ENCODE data around the gene TTC7B.

The TTC7B gene

GRCh38 chr14:90511795-90512328 lies 304.4 kb downstream of the TTC7B start:
- H3K4me1 ChIP-seq (ENCODE audit: control insufficient read depth in 5 of 5, insufficient read depth in 5 of 5, low read length in 5 of 5) = peaks cover 0 to 9% (median 0%) of the 10 kb centered on the region in 5 donors
- no peaks in the 10 kb centered on the region for H3K36me3 ChIP-seq (ENCODE audit: control insufficient read depth in 5 of 5, insufficient read depth in 5 of 5, low read length in 5 of 5)
- H3K9ac ChIP-seq (ENCODE audit: low read length in 5 of 5) = no peak overlapping the region
- no peak overlapping the region for H3K4me3 ChIP-seq (ENCODE audit: low read depth in 1 of 5, low read length in 5 of 5)
- no peak overlapping the region for H3K27ac ChIP-seq (ENCODE audit: low read depth, low read length)
- peaks cover 0 to 15% (median 2%) of the 10 kb centered on the region in 5 donors for H3K27me3 ChIP-seq (ENCODE audit: control insufficient read depth in 5 of 5, insufficient read depth in 4 of 5, low read length in 5 of 5)
- no peaks in the 10 kb centered on the region for H3K9me3 ChIP-seq (ENCODE audit: control insufficient read depth in 5 of 5, low read length in 5 of 5)

- Histone ChIP-seq H3K36me3 (ENCODE audit: control insufficient read depth in 5 of 5, insufficient read depth in 5 of 5, low read length in 5 of 5) (no peaks in the 10 kb centered on the region), H3K9me3 (ENCODE audit: control insufficient read depth in 5 of 5, low read length in 5 of 5) (no peaks in the 10 kb centered on the region), H3K27me3 (ENCODE audit: control insufficient read depth in 5 of 5, insufficient read depth in 4 of 5, low read length in 5 of 5) (peaks cover 0 to 15% (median 2%) of the 10 kb centered on the region in 5 donors), H3K4me1 (ENCODE audit: control insufficient read depth in 5 of 5, insufficient read depth in 5 of 5, low read length in 5 of 5) (peaks cover 0 to 9% (median 0%) of the 10 kb centered on the region in 5 donors), H3K4me3 (ENCODE audit: low read depth in 1 of 5, low read length in 5 of 5) (no peak overlapping the region), H3K27ac (ENCODE audit: low read depth, low read length) (no peak overlapping the region), H3K9ac (ENCODE audit: low read length in 5 of 5) (no peak overlapping the region)
Measured at GRCh38 chr14:90511252-90511651, 305.0 kb downstream of the TTC7B start.

- Histone ChIP-seq H3K27ac (ENCODE audit: low read depth, low read length) (no peak overlapping the region), H3K9ac (ENCODE audit: low read length in 5 of 5) (no peak overlapping the region), H3K9me3 (ENCODE audit: control insufficient read depth in 5 of 5, low read length in 5 of 5) (no peaks in the 10 kb centered on the region), H3K27me3 (ENCODE audit: control insufficient read depth in 5 of 5, insufficient read depth in 4 of 5, low read length in 5 of 5) (peaks cover 0 to 15% (median 2%) of the 10 kb centered on the region in 5 donors), H3K36me3 (ENCODE audit: control insufficient read depth in 5 of 5, insufficient read depth in 5 of 5, low read length in 5 of 5) (no peaks in the 10 kb centered on the region), H3K4me1 (ENCODE audit: control insufficient read depth in 5 of 5, insufficient read depth in 5 of 5, low read length in 5 of 5) (peaks cover 0 to 9% (median 0%) of the 10 kb centered on the region in 5 donors), H3K4me3 (ENCODE audit: low read depth in 1 of 5, low read length in 5 of 5) (no peak overlapping the region)
Measured at GRCh38 chr14:90510159-90510558, 306.1 kb downstream of the TTC7B start.

- H3K9ac ChIP-seq (ENCODE audit: low read length in 5 of 5) = no peak overlapping the region
- peaks cover 0 to 9% (median 0%) of the 10 kb centered on the region in 5 donors for H3K4me1 ChIP-seq (ENCODE audit: control insufficient read depth in 5 of 5, insufficient read depth in 5 of 5, low read length in 5 of 5)
- peaks cover 0 to 15% (median 2%) of the 10 kb centered on the region in 5 donors for H3K27me3 ChIP-seq (ENCODE audit: control insufficient read depth in 5 of 5, insufficient read depth in 4 of 5, low read length in 5 of 5)
- no peaks in the 10 kb centered on the region for H3K36me3 ChIP-seq (ENCODE audit: control insufficient read depth in 5 of 5, insufficient read depth in 5 of 5, low read length in 5 of 5)
- H3K9me3 ChIP-seq (ENCODE audit: control insufficient read depth in 5 of 5, low read length in 5 of 5) = no peaks in the 10 kb centered on the region
- H3K4me3 ChIP-seq (ENCODE audit: low read depth in 1 of 5, low read length in 5 of 5) = no peak overlapping the region
- no peak overlapping the region for H3K27ac ChIP-seq (ENCODE audit: low read depth, low read length)
Measured at GRCh38 chr14:90509403-90509802, 306.8 kb downstream of the TTC7B start.

- Histone ChIP-seq H3K27ac (ENCODE audit: low read depth, low read length) (no peak overlapping the region), H3K9me3 (ENCODE audit: control insufficient read depth in 5 of 5, low read length in 5 of 5) (no peaks in the 10 kb centered on the region), H3K4me3 (ENCODE audit: low read depth in 1 of 5, low read length in 5 of 5) (no peak overlapping the region), H3K4me1 (ENCODE audit: control insufficient read depth in 5 of 5, insufficient read depth in 5 of 5, low read length in 5 of 5) (peaks cover 0 to 9% (median 0%) of the 10 kb centered on the region in 5 donors), H3K27me3 (ENCODE audit: control insufficient read depth in 5 of 5, insufficient read depth in 4 of 5, low read length in 5 of 5) (peaks cover 0 to 15% (median 2%) of the 10 kb centered on the region in 5 donors), H3K36me3 (ENCODE audit: control insufficient read depth in 5 of 5, insufficient read depth in 5 of 5, low read length in 5 of 5) (no peaks in the 10 kb centered on the region), H3K9ac (ENCODE audit: low read length in 5 of 5) (no peak overlapping the region)
Measured at GRCh38 chr14:90508536-90509254, 307.5 kb downstream of the TTC7B start.

GRCh38 chr14:90508036-90508435 lies 308.2 kb downstream of the TTC7B start:
- no peak overlapping the region for H3K9ac ChIP-seq (ENCODE audit: low read length in 5 of 5)
- no peaks in the 10 kb centered on the region for H3K9me3 ChIP-seq (ENCODE audit: control insufficient read depth in 5 of 5, low read length in 5 of 5)
- no peak overlapping the region for H3K4me3 ChIP-seq (ENCODE audit: low read depth in 1 of 5, low read length in 5 of 5)
- no peak overlapping the region for H3K27ac ChIP-seq (ENCODE audit: low read depth, low read length)
- no peaks in the 10 kb centered on the region for H3K36me3 ChIP-seq (ENCODE audit: control insufficient read depth in 5 of 5, insufficient read depth in 5 of 5, low read length in 5 of 5)
- H3K27me3 ChIP-seq (ENCODE audit: control insufficient read depth in 5 of 5, insufficient read depth in 4 of 5, low read length in 5 of 5) = peaks cover 0 to 15% (median 2%) of the 10 kb centered on the region in 5 donors
- peaks cover 0 to 9% (median 0%) of the 10 kb centered on the region in 5 donors for H3K4me1 ChIP-seq (ENCODE audit: control insufficient read depth in 5 of 5, insufficient read depth in 5 of 5, low read length in 5 of 5)

- Histone ChIP-seq H3K27ac (ENCODE audit: low read depth, low read length) (no peak overlapping the region), H3K27me3 (ENCODE audit: control insufficient read depth in 5 of 5, insufficient read depth in 4 of 5, low read length in 5 of 5) (peaks cover 0 to 15% (median 2%) of the 10 kb centered on the region in 5 donors), H3K9ac (ENCODE audit: low read length in 5 of 5) (no peak overlapping the region), H3K4me1 (ENCODE audit: control insufficient read depth in 5 of 5, insufficient read depth in 5 of 5, low read length in 5 of 5) (peaks cover 0 to 9% (median 0%) of the 10 kb centered on the region in 5 donors), H3K36me3 (ENCODE audit: control insufficient read depth in 5 of 5, insufficient read depth in 5 of 5, low read length in 5 of 5) (no peaks in the 10 kb centered on the region), H3K9me3 (ENCODE audit: control insufficient read depth in 5 of 5, low read length in 5 of 5) (no peaks in the 10 kb centered on the region), H3K4me3 (ENCODE audit: low read depth in 1 of 5, low read length in 5 of 5) (no peak overlapping the region)
Measured at GRCh38 chr14:90507428-90507827, 308.8 kb downstream of the TTC7B start.

GRCh38 chr14:90506748-90507147 lies 309.5 kb downstream of the TTC7B start:
- H3K27ac ChIP-seq (ENCODE audit: low read depth, low read length) = no peak overlapping the region
- H3K4me3 ChIP-seq (ENCODE audit: low read depth in 1 of 5, low read length in 5 of 5) = no peak overlapping the region
- H3K4me1 ChIP-seq (ENCODE audit: control insufficient read depth in 5 of 5, insufficient read depth in 5 of 5, low read length in 5 of 5) = peaks cover 0 to 9% (median 0%) of the 10 kb centered on the region in 5 donors
- H3K9me3 ChIP-seq (ENCODE audit: control insufficient read depth in 5 of 5, low read length in 5 of 5) = no peaks in the 10 kb centered on the region
- peaks cover 0 to 18% (median under 1%) of the 10 kb centered on the region in 5 donors for H3K27me3 ChIP-seq (ENCODE audit: control insufficient read depth in 5 of 5, insufficient read depth in 4 of 5, low read length in 5 of 5)
- H3K36me3 ChIP-seq (ENCODE audit: control insufficient read depth in 5 of 5, insufficient read depth in 5 of 5, low read length in 5 of 5) = no peaks in the 10 kb centered on the region
- H3K9ac ChIP-seq (ENCODE audit: low read length in 5 of 5) = no peak overlapping the region

GRCh38 chr14:90505531-90505930 lies 310.7 kb downstream of the TTC7B start:
- H3K27ac ChIP-seq (ENCODE audit: low read depth, low read length) = no peak overlapping the region
- no peak overlapping the region for H3K4me3 ChIP-seq (ENCODE audit: low read depth in 1 of 5, low read length in 5 of 5)
- H3K36me3 ChIP-seq (ENCODE audit: control insufficient read depth in 5 of 5, insufficient read depth in 5 of 5, low read length in 5 of 5) = no peaks in the 10 kb centered on the region
- H3K4me1 ChIP-seq (ENCODE audit: control insufficient read depth in 5 of 5, insufficient read depth in 5 of 5, low read length in 5 of 5) = peaks cover 0 to 16% (median 6%) of the 10 kb centered on the region in 5 donors
- H3K9me3 ChIP-seq (ENCODE audit: control insufficient read depth in 5 of 5, low read length in 5 of 5) = no peaks in the 10 kb centered on the region
- H3K9ac ChIP-seq (ENCODE audit: low read length in 5 of 5) = no peak overlapping the region
- H3K27me3 ChIP-seq (ENCODE audit: control insufficient read depth in 5 of 5, insufficient read depth in 4 of 5, low read length in 5 of 5) = peaks cover 0 to 19% (median 0%) of the 10 kb centered on the region in 5 donors

GRCh38 chr14:90504643-90505042 lies 311.6 kb downstream of the TTC7B start:
- Histone ChIP-seq H3K9ac (ENCODE audit: low read length in 5 of 5) (no peak overlapping the region), H3K9me3 (ENCODE audit: control insufficient read depth in 5 of 5, low read length in 5 of 5) (no peaks in the 10 kb centered on the region), H3K4me3 (ENCODE audit: low read depth in 1 of 5, low read length in 5 of 5) (no peak overlapping the region), H3K4me1 (ENCODE audit: control insufficient read depth in 5 of 5, insufficient read depth in 5 of 5, low read length in 5 of 5) (peaks cover 0 to 16% (median 6%) of the 10 kb centered on the region in 5 donors), H3K27ac (ENCODE audit: low read depth, low read length) (no peak overlapping the region), H3K27me3 (ENCODE audit: control insufficient read depth in 5 of 5, insufficient read depth in 4 of 5, low read length in 5 of 5) (peaks cover 0 to 16% (median 5%) of the 10 kb centered on the region in 5 donors), H3K36me3 (ENCODE audit: control insufficient read depth in 5 of 5, insufficient read depth in 5 of 5, low read length in 5 of 5) (no peaks in the 10 kb centered on the region)
